Right lobe of liver (tissue), 6 donors: Measurements from ENCODE around the gene ARL2. TPM values are rescaled to one million over a fixed set of nuclear protein-coding genes. Genes with fewer than 3 reads are reported as not detected.
"Not testable (repeated sequence)": the region's sequence is repeated elsewhere in the genome, so short reads cannot be mapped to it uniquely, and the experiment has no call there.

Experiments
- ATAC-seq, 4 donors: fragments of 200-7000 bp; cut with Tn5 transposase; one replicate each; pipeline ENCODE4 v1.9.1; 2020; ENCODE audit warnings: mild to moderate bottlenecking in 4 of 4, moderate library complexity in 4 of 4
- DNase-seq, 3 donors: peaks; one replicate each; pipeline ENCODE4 v3.0.0-alpha.2; 2020
- H3K27ac ChIP-seq, 3 donors: fragments of 200-600 bp; one replicate each; pipeline ENCODE4 v1.8.0; 2022
- H3K27me3 ChIP-seq, 2 donors: fragments of 200-600 bp; one replicate each; pipeline ENCODE4 v1.8.0; 2022
- H3K36me3 ChIP-seq, 4 donors: fragments of 200-600 bp; sonication (generic) in 1 of 4; one replicate each; pipeline versions ENCODE4 v1.5.1 to v1.8.0; 2017 to 2022; ENCODE audit warnings: control low read depth in 1 of 4
- H3K4me1 ChIP-seq, 4 donors: fragments of 200-600 bp; sonication (generic) in 1 of 4; one replicate each; pipeline versions ENCODE4 v1.5.1 to v1.8.0; 2017 to 2022; ENCODE audit warnings: control low read depth in 1 of 4
- H3K4me3 ChIP-seq, 3 donors: fragments of 200-600 bp; one replicate each; pipeline ENCODE4 v1.8.0; 2022
- H3K9me3 ChIP-seq, 4 donors: fragments of 200-600 bp; sonication (generic) in 1 of 4; one replicate each; pipeline versions ENCODE4 v1.5.1 to v1.8.0; 2017 to 2022; ENCODE audit warnings: control low read depth in 1 of 4
- POLR2A ChIP-seq: fragments of 450-650 bp; IDR thresholded peaks from one replicate; pipeline ENCODE4 v1.6.1; 2017; ENCODE audit warnings: antibody characterized with exemption, mild to moderate bottlenecking
- WGBS: methylation state at CpG from one replicate; pipeline ENCODE4 v1.1.6; 2018; ENCODE audit warnings: low coverage, low lambda C conversion rate; ENCODE audit not compliant: insufficient coverage; ENCODE audit errors: missing lambda C conversion rate; 5-methylcytosine and 5-hydroxymethylcytosine counted together
- intact Hi-C, 2 donors: fragments of 100-400 bp; cut with DNase I; formaldehyde crosslinking; loops; one replicate each; pipeline versions ENCODE4 v1.11.2 to v1.14.1; 2022
- total RNA-seq, 6 experiments: library from RNA; depleted of rRNA in 2 of 6; stranded (reverse); fragments of >200 nt in 2 of 6; fragmentation: NEBNext Ultra II Directional in 3 of 6; extraction: Animal tissue kit (Norgen Biotek cat#: 25700) in 3 of 6; gene quantifications; one replicate each; pipeline versions ENCODE4 v1.1.0 to v1.2.4, GENCODE V29; 2016 to 2023
- TF ChIP-seq, protein P1 (sequence below), 4 donors: fragments of 200-600 bp in 3 of 4; fragments of 450-650 bp in 1 of 4; IDR thresholded peaks; one replicate each; pipeline versions ENCODE4 v1.5.1 to v1.8.0; 2016 to 2022; ENCODE audit warnings: antibody characterized with exemption in 4 of 4, mild to moderate bottlenecking in 2 of 4
- donor health status: DM: no; HTN: yes; CAD: no.
- donor health status: DM: no; HTN: no; CAD: no.
- donor health status: DM: no; HTN: no; CAD: no.
- donor health status: DM: no; HTN: yes; CAD: no.
- donor health status: DM: no; HTN: yes; CAD: no.

Gene ARL2
- total RNA-seq, 6 experiments from 2014 or later, result 7.3 to 26.2 (median 10.0) TPM

DNA sequence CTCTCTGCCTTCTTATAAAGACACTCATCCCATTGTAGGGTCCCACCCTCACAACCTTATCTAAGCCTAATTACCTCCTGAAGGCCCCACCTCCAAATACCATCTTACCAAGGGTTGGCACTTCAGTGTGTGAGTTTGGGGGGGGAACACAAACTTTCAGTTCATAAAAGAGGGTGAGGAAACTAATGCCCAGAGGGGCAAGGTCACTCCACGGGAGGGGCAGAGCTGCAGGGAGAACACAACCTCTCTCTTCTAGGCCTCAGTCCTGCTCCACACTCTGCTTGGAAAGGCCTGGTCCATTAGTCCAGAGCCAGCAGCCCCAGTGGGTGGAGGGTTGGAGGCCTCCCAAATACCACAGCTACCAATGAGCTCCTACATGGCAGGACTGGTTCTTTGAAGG, 14.5 kb upstream of the ARL2 start:
- intact Hi-C loops, result no loop called here
- ATAC-seq, result no peak
- Histone ChIP-seq H3K36me3 (no peaks in the 10 kb centered on the region), H3K9me3 (no peaks in the 10 kb centered on the region), H3K4me3 (no peak overlapping the region), H3K27ac (no peak overlapping the region), H3K27me3 (no peaks in the 10 kb centered on the region), H3K4me1 (peaks cover 0 to 13% (median 5%) of the 10 kb centered on the region in 4 donors)
- DNase-seq, result no peak
- TF ChIP-seq, protein P1, sequence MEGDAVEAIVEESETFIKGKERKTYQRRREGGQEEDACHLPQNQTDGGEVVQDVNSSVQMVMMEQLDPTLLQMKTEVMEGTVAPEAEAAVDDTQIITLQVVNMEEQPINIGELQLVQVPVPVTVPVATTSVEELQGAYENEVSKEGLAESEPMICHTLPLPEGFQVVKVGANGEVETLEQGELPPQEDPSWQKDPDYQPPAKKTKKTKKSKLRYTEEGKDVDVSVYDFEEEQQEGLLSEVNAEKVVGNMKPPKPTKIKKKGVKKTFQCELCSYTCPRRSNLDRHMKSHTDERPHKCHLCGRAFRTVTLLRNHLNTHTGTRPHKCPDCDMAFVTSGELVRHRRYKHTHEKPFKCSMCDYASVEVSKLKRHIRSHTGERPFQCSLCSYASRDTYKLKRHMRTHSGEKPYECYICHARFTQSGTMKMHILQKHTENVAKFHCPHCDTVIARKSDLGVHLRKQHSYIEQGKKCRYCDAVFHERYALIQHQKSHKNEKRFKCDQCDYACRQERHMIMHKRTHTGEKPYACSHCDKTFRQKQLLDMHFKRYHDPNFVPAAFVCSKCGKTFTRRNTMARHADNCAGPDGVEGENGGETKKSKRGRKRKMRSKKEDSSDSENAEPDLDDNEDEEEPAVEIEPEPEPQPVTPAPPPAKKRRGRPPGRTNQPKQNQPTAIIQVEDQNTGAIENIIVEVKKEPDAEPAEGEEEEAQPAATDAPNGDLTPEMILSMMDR (IDR thresholded peaks at IDR 0.05), result no peak
- TF ChIP-seq POLR2A, result no peak
- WGBS, result 50% methylated on average over 1 of the region's 1 CpG

DNA sequence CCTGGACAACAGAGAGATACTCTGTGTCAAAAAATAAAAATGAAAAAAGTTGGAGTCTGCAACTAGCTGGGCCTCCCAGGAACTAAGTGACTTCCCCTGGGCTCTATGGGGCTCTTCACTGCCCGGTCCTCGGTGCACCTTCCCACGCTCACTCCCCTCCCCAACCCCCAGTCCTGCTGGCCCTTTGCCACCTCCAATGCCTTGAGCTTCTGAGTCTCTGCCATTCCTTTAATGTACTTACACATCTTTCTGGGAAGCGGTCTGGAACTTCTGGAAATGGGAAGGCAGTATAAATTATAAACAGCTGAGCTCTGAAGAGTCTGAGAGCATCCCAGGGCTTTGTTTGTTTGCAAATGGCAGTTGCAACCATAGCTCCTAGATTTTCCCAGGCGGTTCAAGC, 11.3 kb upstream of the ARL2 start:
- 82% methylated on average over 5 of the region's 5 CpGs for WGBS
- DNase-seq, result no peak
- intact Hi-C loops, result no loop called here

DNA sequence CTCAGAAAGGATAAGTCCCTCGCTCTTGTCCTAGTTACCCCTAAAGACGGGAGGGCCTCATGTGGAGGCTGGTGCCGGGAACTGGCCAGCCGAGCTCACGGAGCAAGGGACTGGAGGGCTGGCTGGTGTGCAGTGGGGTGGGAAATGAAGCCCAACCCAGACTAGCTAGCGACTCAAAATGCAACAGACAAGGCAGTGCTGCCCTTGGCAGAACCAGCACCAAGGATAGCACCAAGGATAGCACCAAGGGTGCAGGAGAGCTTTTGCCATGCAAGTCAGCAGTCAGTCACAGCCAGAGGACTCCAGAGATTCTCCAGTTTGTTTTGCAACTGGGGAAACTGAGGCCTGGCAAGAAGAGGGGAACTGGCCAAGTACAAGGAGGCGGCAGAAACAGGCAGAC, 10.7 kb upstream of the ARL2 start:
- H3K36me3 ChIP-seq, result no peaks in the 10 kb centered on the region
- ATAC-seq (no peak), DNase-seq (no peak)
- no peak for TF ChIP-seq POLR2A
- TF ChIP-seq, protein P1 (IDR thresholded peaks at IDR 0.05), result no peak
- H3K27ac ChIP-seq, result no peak overlapping the region
- H3K4me1 ChIP-seq, result no peaks in the 10 kb centered on the region
- no peaks in the 10 kb centered on the region for H3K9me3 ChIP-seq
- WGBS, result 83% methylated on average over 1 of the region's 7 CpGs
- H3K4me3 ChIP-seq, result no peak overlapping the region
- H3K27me3 ChIP-seq, result no peaks in the 10 kb centered on the region
- intact Hi-C loops, result no loop called here

More for the DNA sequence above, 11.3 kb upstream of the ARL2 start:
- Histone ChIP-seq H3K27ac (no peak overlapping the region), H3K4me1 (no peaks in the 10 kb centered on the region), H3K27me3 (no peaks in the 10 kb centered on the region), H3K36me3 (no peaks in the 10 kb centered on the region), H3K9me3 (no peaks in the 10 kb centered on the region), H3K4me3 (no peak overlapping the region)
- ATAC-seq, result no peak
- TF ChIP-seq, protein P1 (IDR thresholded peaks at IDR 0.05), result no peak
- TF ChIP-seq POLR2A, result no peak

DNA sequence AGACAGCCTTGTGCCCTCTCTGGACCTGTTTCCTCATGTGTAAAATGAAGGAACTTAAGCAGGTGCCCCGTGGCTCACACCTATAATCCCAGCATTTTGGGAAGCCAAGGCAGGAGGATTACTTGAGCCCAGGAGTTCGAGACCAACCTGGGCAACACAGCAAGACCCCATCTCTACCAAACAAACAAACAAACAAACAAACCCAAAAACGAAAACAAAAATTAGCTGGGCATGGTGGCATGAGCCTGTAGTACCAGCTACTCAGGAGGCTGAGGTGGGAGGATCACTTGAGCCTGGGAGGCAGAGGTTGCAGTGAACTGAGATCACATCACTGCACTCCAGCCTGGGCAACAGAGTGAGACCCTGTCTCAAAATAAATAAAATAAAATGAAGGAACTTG, 10.0 kb upstream of the ARL2 start:
- H3K36me3 ChIP-seq, DNase-seq, H3K27me3 ChIP-seq, H3K4me3 ChIP-seq, H3K27ac ChIP-seq, intact Hi-C loops, H3K9me3 ChIP-seq, H3K4me1 ChIP-seq, ATAC-seq: not testable (repeated sequence)
- 50% methylated on average over 3 of the region's 3 CpGs for WGBS

DNA sequence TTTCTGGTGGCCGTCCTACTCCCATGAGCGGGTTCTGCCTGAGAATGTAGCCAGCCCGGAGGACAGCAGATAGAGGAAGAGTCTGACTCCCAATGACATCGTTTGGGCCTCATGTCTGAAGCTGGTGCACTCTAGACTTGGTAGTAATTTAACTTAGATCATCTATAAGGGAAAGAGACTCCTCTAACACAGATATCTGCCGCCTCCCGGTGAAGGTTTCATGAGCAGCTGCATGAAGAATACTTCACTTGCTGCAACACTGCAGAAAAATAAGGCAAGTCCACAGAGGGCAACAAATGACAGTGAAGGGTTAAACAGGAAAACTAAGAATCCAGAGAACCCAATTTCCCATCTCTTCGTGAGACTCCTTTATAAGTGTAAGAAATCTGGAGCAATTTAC, 5.9 kb upstream of the ARL2 start:
- TF ChIP-seq POLR2A, result no peak
- TF ChIP-seq, protein P1 (IDR thresholded peaks at IDR 0.05), result no peak
- no peak for DNase-seq
- peaks cover 0 to 2% (median 0%) of the 10 kb centered on the region in 4 donors for H3K4me1 ChIP-seq
- H3K9me3 ChIP-seq, result no peaks in the 10 kb centered on the region
- H3K36me3 ChIP-seq, result no peaks in the 10 kb centered on the region
- ATAC-seq, result no peak
- H3K27ac ChIP-seq, result no peak overlapping the region
- H3K27me3 ChIP-seq, result no peaks in the 10 kb centered on the region
- intact Hi-C loops, result no loop called here
- 60% methylated on average over 3 of the region's 7 CpGs for WGBS
- H3K4me3 ChIP-seq, result no peak overlapping the region
